BE2C (cell line): ENCODE measurements around the gene CHD1L.
"Not testable (repeated sequence)": the region's sequence is repeated elsewhere in the genome, so short reads cannot be mapped to it uniquely, and the experiment has no call there.

ENCODE experiments used
- DNase-seq: peaks from one replicate; pipeline ENCODE4 v3.0.0-alpha.2; 2020
- H3K27me3 ChIP-seq: fragments of 250-450 bp; sonication (Bioruptor Pico); 2 replicates; pipeline ENCODE4 v1.5.1; 2020; ENCODE audit warnings: mild to moderate bottlenecking
- H3K36me3 ChIP-seq: fragments of 250-450 bp; sonication (Bioruptor Pico); 2 replicates; pipeline ENCODE4 v1.5.1; 2020; ENCODE audit warnings: mild to moderate bottlenecking
- H3K4me1 ChIP-seq: fragments of 250-450 bp; sonication (Bioruptor Pico); 2 replicates; pipeline ENCODE4 v1.5.1; 2020
- H3K4me3 ChIP-seq: 2 replicates; pipeline ENCODE4 v1.5.1; 2011; ENCODE audit warnings: low read depth, low read length
- H3K9me3 ChIP-seq: fragments of 250-450 bp; sonication (Bioruptor Pico); 2 replicates; pipeline ENCODE4 v1.5.1; 2020
- CTCF ChIP-seq: IDR thresholded peaks from 2 replicates; pipeline ENCODE4 v1.5.1; 2012; ENCODE audit warnings: mild to moderate bottlenecking, low read depth, low read length

CHD1L gene

GRCh38 chr1:147223740-147224615 lies 18.5 kb upstream of the CHD1L start:
- Histone ChIP-seq H3K9me3 (no peaks in the 10 kb centered on the region), H3K36me3 (no peaks in the 10 kb centered on the region), H3K27me3 (peaks cover 63% of the 10 kb centered on the region), H3K4me3 (no peak overlapping the region), H3K4me1 (no peaks in the 10 kb centered on the region)
- no peak for TF ChIP-seq CTCF
- DNase-seq, result no peak

GRCh38 chr1:147225193-147225730 lies 17.2 kb upstream of the CHD1L start, which contains the start of gene FMO5:
TSS of gene FMO5 (minus strand) at chr1:147225339. CDS start at chr1:147225029, 310 bp downstream.
- H3K36me3 ChIP-seq, result no peaks in the 10 kb centered on the region
- H3K27me3 ChIP-seq, result peaks cover 59% of the 10 kb centered on the region
- no peak for TF ChIP-seq CTCF
- DNase-seq, result no peak
- no peak within 1 kb of the TSS for H3K4me3 ChIP-seq
- H3K4me1 ChIP-seq, result no peaks in the 10 kb centered on the region
- no peaks in the 10 kb centered on the region for H3K9me3 ChIP-seq

DNA sequence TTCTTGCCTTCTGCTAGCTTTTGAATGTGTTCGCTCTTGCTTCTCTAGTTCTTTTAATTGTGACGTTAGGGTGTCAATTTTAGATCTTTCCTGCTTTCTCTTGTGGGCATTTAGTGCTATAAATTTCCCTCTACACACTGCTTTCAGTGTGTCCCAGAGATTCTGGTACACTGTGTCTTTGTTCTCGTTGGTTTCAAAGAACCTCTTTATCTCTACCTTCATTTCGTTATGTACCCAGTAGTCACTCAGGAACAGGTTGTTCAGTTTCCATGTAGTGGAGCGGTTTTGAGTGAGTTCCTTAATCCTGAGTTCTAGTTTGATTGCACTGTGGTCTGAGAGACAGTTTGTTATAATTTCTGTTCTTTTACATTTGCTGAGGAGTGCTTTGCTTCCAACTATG lies 11.5 kb upstream of the CHD1L start:
- not testable (repeated sequence) for H3K36me3 ChIP-seq, H3K4me1 ChIP-seq, H3K9me3 ChIP-seq, H3K4me3 ChIP-seq, H3K27me3 ChIP-seq, DNase-seq

- H3K4me1 ChIP-seq, H3K27me3 ChIP-seq, H3K4me3 ChIP-seq, H3K36me3 ChIP-seq, H3K9me3 ChIP-seq, DNase-seq: not testable (repeated sequence)
These were observed 8.6 kb upstream of the CHD1L start for GRCh38 chr1:147233903-147234302.

- Histone ChIP-seq H3K36me3 (no peaks in the 10 kb centered on the region), H3K4me1 (no peaks in the 10 kb centered on the region), H3K4me3 (no peak overlapping the region), H3K27me3 (no peaks in the 10 kb centered on the region), H3K9me3 (no peaks in the 10 kb centered on the region)
- TF ChIP-seq CTCF, result no peak
- DNase-seq, result no peak
These were observed 6.7 kb upstream of the CHD1L start for GRCh38 chr1:147235822-147236221.

- Histone ChIP-seq H3K36me3 (no peaks in the 10 kb centered on the region), H3K4me1 (no peaks in the 10 kb centered on the region), H3K4me3 (no peak overlapping the region), H3K27me3 (no peaks in the 10 kb centered on the region), H3K9me3 (no peaks in the 10 kb centered on the region)
- no peak for DNase-seq
- no peak for TF ChIP-seq CTCF
These were observed 6.0 kb upstream of the CHD1L start for GRCh38 chr1:147236448-147236847.
